ENCODE measurements around the gene DBI.

DNA sequence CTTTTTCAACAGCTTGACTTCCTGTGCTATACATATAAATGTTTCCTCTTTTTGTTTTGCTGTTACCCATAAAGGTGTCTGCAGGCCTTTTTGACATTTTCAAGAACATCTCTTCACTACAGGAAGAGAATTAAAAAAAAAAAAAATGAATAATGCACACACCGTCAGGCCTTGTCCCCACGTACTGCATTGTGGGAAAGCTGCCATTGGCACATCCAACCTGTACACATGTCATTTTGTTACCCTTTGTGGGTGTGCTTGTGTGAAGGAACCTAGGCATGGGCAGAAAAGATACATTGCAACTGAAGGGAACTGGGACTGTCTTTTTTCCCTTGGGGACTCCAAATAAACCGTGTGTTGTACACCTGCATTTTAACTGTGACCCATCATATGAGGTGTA lies 48.1 kb downstream of the DBI start:
- TF ChIP-seq, protein P1, sequence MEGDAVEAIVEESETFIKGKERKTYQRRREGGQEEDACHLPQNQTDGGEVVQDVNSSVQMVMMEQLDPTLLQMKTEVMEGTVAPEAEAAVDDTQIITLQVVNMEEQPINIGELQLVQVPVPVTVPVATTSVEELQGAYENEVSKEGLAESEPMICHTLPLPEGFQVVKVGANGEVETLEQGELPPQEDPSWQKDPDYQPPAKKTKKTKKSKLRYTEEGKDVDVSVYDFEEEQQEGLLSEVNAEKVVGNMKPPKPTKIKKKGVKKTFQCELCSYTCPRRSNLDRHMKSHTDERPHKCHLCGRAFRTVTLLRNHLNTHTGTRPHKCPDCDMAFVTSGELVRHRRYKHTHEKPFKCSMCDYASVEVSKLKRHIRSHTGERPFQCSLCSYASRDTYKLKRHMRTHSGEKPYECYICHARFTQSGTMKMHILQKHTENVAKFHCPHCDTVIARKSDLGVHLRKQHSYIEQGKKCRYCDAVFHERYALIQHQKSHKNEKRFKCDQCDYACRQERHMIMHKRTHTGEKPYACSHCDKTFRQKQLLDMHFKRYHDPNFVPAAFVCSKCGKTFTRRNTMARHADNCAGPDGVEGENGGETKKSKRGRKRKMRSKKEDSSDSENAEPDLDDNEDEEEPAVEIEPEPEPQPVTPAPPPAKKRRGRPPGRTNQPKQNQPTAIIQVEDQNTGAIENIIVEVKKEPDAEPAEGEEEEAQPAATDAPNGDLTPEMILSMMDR (IDR thresholded peaks at IDR 0.05): no peak
- no peak for TF ChIP-seq EZH2 (IDR thresholded peaks at IDR 0.05; ENCODE audit: borderline replicate concordance, insufficient read depth, low read depth, low read length, poor library complexity, severe bottlenecking)
